H1 (cell line): ENCODE measurements around the gene THBS3. TPM values are rescaled to one million over a fixed set of nuclear protein-coding genes. Genes with fewer than 3 reads are reported as not detected.

Source experiments
- CTCF ChIA-PET: fragments of 300-600 bp; sonication (Branson Sonifier 250); formaldehyde crosslinking; loops from one replicate; lab custom pipeline; 2021; ENCODE audit not compliant: partially characterized antibody; lab: Charles Lee
- POLR2A ChIA-PET: fragments of 300-600 bp; sonication (Branson Sonifier 250); formaldehyde crosslinking; loops from one replicate; lab custom pipeline; 2021; ENCODE audit warnings: inconsistent platforms; ENCODE audit not compliant: partially characterized antibody; lab: Charles Lee
- DNase-seq, 2 experiments: peaks; one replicate each; pipeline versions ENCODE4 v3.0.0 to v3.0.0-alpha.2; 2010 to 2022; ENCODE audit warnings: low spot score in 2 of 2, low read depth in 1 of 2, mixed read lengths in 1 of 2
- FAIRE-seq: peaks from 2 replicates; lab custom pipeline; 2011; peaks lifted over from hg19 to GRCh38; lab: Jason Lieb, UNC
- H2AFZ ChIP-seq: 2 replicates; pipeline ENCODE4 v1.8.1; 2012; ENCODE audit warnings: low read length, inconsistent platforms
- H2AK5ac ChIP-seq: 2 replicates; pipeline ENCODE4 v1.6.1; 2013; ENCODE audit warnings: low read depth, low read length
- H2BK120ac ChIP-seq: replicated peaks from 2 replicates; pipeline ENCODE3; 2013; ENCODE audit warnings: low read depth, low read length, inconsistent platforms
- H2BK12ac ChIP-seq: 2 replicates; pipeline ENCODE4 v1.6.1; 2013; ENCODE audit warnings: low read depth, low read length
- H2BK15ac ChIP-seq: 2 replicates; pipeline ENCODE4 v1.6.1; 2013; ENCODE audit warnings: low read length
- H2BK20ac ChIP-seq: 2 replicates; pipeline ENCODE4 v1.6.1; 2013; ENCODE audit warnings: low read length
- H2BK5ac ChIP-seq: 2 replicates; pipeline ENCODE4 v1.6.1; 2013; ENCODE audit warnings: low read depth, low read length
- H3K14ac ChIP-seq: 2 replicates; pipeline ENCODE4 v1.6.1; 2013; ENCODE audit warnings: inconsistent platforms; ENCODE audit not compliant: insufficient read length
- H3K18ac ChIP-seq: 2 replicates; pipeline ENCODE4 v1.6.1; 2013; ENCODE audit warnings: low read length; ENCODE audit errors: extremely low read depth
- H3K23ac ChIP-seq: 2 replicates; pipeline ENCODE4 v1.6.1; 2013; ENCODE audit warnings: inconsistent platforms; ENCODE audit not compliant: insufficient read length
- H3K23me2 ChIP-seq: 2 replicates; pipeline ENCODE4 v1.6.1; 2013; ENCODE audit warnings: low read depth, low read length
- H3K27ac ChIP-seq: 2 replicates; pipeline ENCODE4 v1.6.1; 2011; ENCODE audit warnings: low read depth, low read length, inconsistent platforms
- H3K27me3 ChIP-seq, 4 experiments: replicated peaks in 1 of 4; 1 replicate in 1 of 4; 2 replicates in 3 of 4; pipeline versions ENCODE4 v1.6.1 to v1.8.1; 2011 to 2013; ENCODE audit warnings: low read length in 3 of 4, mild to moderate bottlenecking in 3 of 4, inconsistent platforms in 2 of 4, mixed read lengths in 2 of 4, moderate library complexity in 1 of 4; ENCODE audit not compliant: control insufficient read depth in 3 of 4, insufficient read depth in 3 of 4; ENCODE audit errors: extremely low read depth in 1 of 4
- H3K36me3 ChIP-seq, 4 experiments: 2 replicates each; pipeline versions ENCODE4 v1.6.1 to v1.8.1; 2011 to 2013; ENCODE audit warnings: mild to moderate bottlenecking in 4 of 4, low read length in 3 of 4, moderate library complexity in 2 of 4, control low read depth in 1 of 4, inconsistent platforms in 1 of 4; ENCODE audit not compliant: insufficient read depth in 4 of 4, control insufficient read depth in 2 of 4
- H3K4ac ChIP-seq: replicated peaks from 2 replicates; pipeline ENCODE3; 2013; ENCODE audit warnings: low read length, low read depth, mixed read lengths, inconsistent platforms; ENCODE audit not compliant: insufficient read length
- H3K4me1 ChIP-seq, 4 experiments: replicated peaks in 1 of 4; 1 replicate in 1 of 4; 2 replicates in 3 of 4; pipeline versions ENCODE4 v1.6.1 to v1.8.1; 2011 to 2013; ENCODE audit warnings: low read length in 3 of 4, inconsistent platforms in 2 of 4, mixed read lengths in 1 of 4; ENCODE audit not compliant: insufficient read depth in 4 of 4, control insufficient read depth in 3 of 4
- H3K4me2 ChIP-seq, 2 experiments: 2 replicates each; pipeline versions ENCODE4 v1.6.1 to v1.8.1; 2011 to 2013; ENCODE audit warnings: low read depth in 2 of 2, low read length in 2 of 2, control low read depth in 1 of 2, inconsistent platforms in 1 of 2, mild to moderate bottlenecking in 1 of 2; ENCODE audit not compliant: insufficient read depth in 1 of 2
- H3K4me3 ChIP-seq, 4 experiments: fragments of 200-600, 300-600 bp in 1 of 4; sonication (generic), shearing (Covaris generic), sonication (Bioruptor Twin) in 1 of 4; 2 replicates each; pipeline versions ENCODE4 v1.5.1 to v1.8.1; 2011 to 2016; ENCODE audit warnings: low read length in 4 of 4, low read depth in 3 of 4, control low read depth in 2 of 4, inconsistent platforms in 2 of 4, mild to moderate bottlenecking in 2 of 4, mixed read lengths in 1 of 4, moderate library complexity in 1 of 4; ENCODE audit not compliant: insufficient read depth in 2 of 4; ENCODE audit errors: extremely low read depth in 1 of 4
- H3K56ac ChIP-seq: replicated peaks from 2 replicates; pipeline ENCODE3; 2013; ENCODE audit warnings: low read depth, mild to moderate bottlenecking, mixed read lengths, low read length, inconsistent platforms; ENCODE audit not compliant: insufficient read length
- H3K79me1 ChIP-seq: 2 replicates; pipeline ENCODE4 v1.6.1; 2013; ENCODE audit warnings: low read depth, low read length, control low read depth
- H3K79me2 ChIP-seq, 2 experiments: 2 replicates each; pipeline versions ENCODE4 v1.6.1 to v1.8.1; 2012 to 2013; ENCODE audit warnings: low read length in 2 of 2, mild to moderate bottlenecking in 2 of 2, inconsistent platforms in 1 of 2; ENCODE audit not compliant: insufficient read depth in 2 of 2, control insufficient read depth in 1 of 2
- H3K9ac ChIP-seq, 4 experiments: replicated peaks in 1 of 4; 1 replicate in 1 of 4; 2 replicates in 3 of 4; pipeline versions ENCODE4 v1.6.1 to v1.8.1; 2011 to 2013; ENCODE audit warnings: low read depth in 3 of 4, low read length in 3 of 4, control low read depth in 2 of 4, mild to moderate bottlenecking in 2 of 4, moderate library complexity in 2 of 4, inconsistent platforms in 1 of 4; ENCODE audit errors: extremely low read depth in 1 of 4
- H3K9me3 ChIP-seq, 2 experiments: 2 replicates each; pipeline versions ENCODE4 v1.6.1 to v1.8.1; 2012 to 2013; ENCODE audit warnings: mild to moderate bottlenecking in 2 of 2, moderate library complexity in 2 of 2, control low read depth in 1 of 2, inconsistent platforms in 1 of 2, low read depth in 1 of 2, low read length in 1 of 2, mixed read lengths in 1 of 2; ENCODE audit not compliant: insufficient read depth in 2 of 2
- H4K20me1 ChIP-seq, 2 experiments: replicated peaks in 1 of 2; 2 replicates each; pipeline versions ENCODE3 to v1.8.1; 2011 to 2013; ENCODE audit warnings: inconsistent platforms in 2 of 2, low read length in 2 of 2, mild to moderate bottlenecking in 1 of 2; ENCODE audit not compliant: insufficient read depth in 2 of 2, control insufficient read depth in 1 of 2
- H4K5ac ChIP-seq: 2 replicates; pipeline ENCODE4 v1.6.1; 2013; ENCODE audit warnings: low read length, low read depth, mixed read lengths, inconsistent platforms; ENCODE audit not compliant: insufficient read length
- H4K8ac ChIP-seq: 2 replicates; pipeline ENCODE4 v1.8.0; 2013; ENCODE audit warnings: mild to moderate bottlenecking, moderate library complexity, low read length, inconsistent platforms; ENCODE audit not compliant: insufficient read depth; ENCODE audit errors: extremely low read depth
- H4K91ac ChIP-seq: replicated peaks from 2 replicates; pipeline ENCODE3; 2013; ENCODE audit warnings: low read length, mixed read lengths, inconsistent platforms; ENCODE audit not compliant: insufficient read length
- ASH2L ChIP-seq: fragments of 200-600, 300-600 bp; sonication (generic); IDR thresholded peaks from one replicate; pipeline ENCODE4 v1.7.1; 2017; ENCODE audit warnings: low read length
- CTCF ChIP-seq, 3 experiments: IDR thresholded peaks; 1 replicate in 2 of 3; 2 replicates in 1 of 3; pipeline versions ENCODE4 v1.5.1 to v1.6.1; 2011; ENCODE audit warnings: low read length in 3 of 3, mild to moderate bottlenecking in 3 of 3, inconsistent platforms in 2 of 3, low read depth in 1 of 3, moderate library complexity in 1 of 3; ENCODE audit not compliant: insufficient read depth in 1 of 3; ENCODE audit errors: control extremely low read depth in 1 of 3
- KDM1A ChIP-seq: fragments of 200-600, 300-600 bp; sonication (generic); IDR thresholded peaks from 2 replicates; pipeline ENCODE4 v1.7.1; 2016; ENCODE audit warnings: mild to moderate bottlenecking, low read length, borderline replicate concordance
- POLR2A ChIP-seq, 2 experiments: IDR thresholded peaks; 1 replicate in 1 of 2; 2 replicates in 1 of 2; pipeline ENCODE4 v1.6.1; 2011; ENCODE audit warnings: low read depth in 2 of 2, low read length in 2 of 2, mild to moderate bottlenecking in 2 of 2; ENCODE audit errors: control extremely low read depth in 1 of 2
- POLR2AphosphoS5 ChIP-seq: IDR thresholded peaks from 2 replicates; pipeline ENCODE4 v1.6.1; 2011; ENCODE audit warnings: low read depth, low read length
- SRF ChIP-seq: IDR thresholded peaks from 2 replicates; pipeline ENCODE4 v1.6.1; 2011; ENCODE audit warnings: mild to moderate bottlenecking, low read depth, low read length, moderate library complexity
- TBP ChIP-seq: IDR thresholded peaks from 2 replicates; pipeline ENCODE4 v1.6.1; 2011; ENCODE audit warnings: low read depth, low read length, improper control_type of control experiment
- WGBS, 2 experiments: shearing (Covaris generic) in 1 of 2; methylation state at CpG; one replicate each; pipeline versions ENCODE4 v1.1.6 to v1.1.7; 2013 to 2015; ENCODE audit warnings: low lambda C conversion rate in 2 of 2, mixed read lengths in 2 of 2, inconsistent platforms in 1 of 2, low coverage in 1 of 2, missing lambda C conversion rate in 1 of 2; ENCODE audit not compliant: insufficient replicate concordance in 2 of 2, insufficient coverage in 1 of 2, insufficient read length in 1 of 2; ENCODE audit errors: extremely low coverage in 1 of 2, missing lambda C conversion rate in 1 of 2; 5-methylcytosine and 5-hydroxymethylcytosine counted together
- polyA plus RNA-seq, 7 experiments: library from polyadenylated mRNA; depleted of rRNA in 3 of 7; stranded (reverse) in 5 of 7; unstranded in 2 of 7; fragments of >200 nt in 5 of 7; fragments of 200-250 nt in 2 of 7; gene quantifications; 1 replicate in 5 of 7; 2 replicates in 1 of 7; 4 replicates in 1 of 7; pipeline versions ENCODE4 v1.2.1 to v1.2.3, GENCODE V29; 2011 to 2013; ENCODE audit warnings: missing spikeins in 2 of 7, mixed read lengths in 2 of 7
- total RNA-seq: library from RNA; stranded (reverse); fragmentation: NEBNext Ultra II Directional; extraction: Animal tissue kit (Norgen Biotek cat#: 25700); gene quantifications from 2 replicates; pipeline ENCODE4 v1.2.1, GENCODE V29; 2021

THBS3 gene
- total and polyA plus RNA-seq, 2 of the 8 experiments (the other 6 are each of a cell fraction or from before 2014, with no cell fraction given) = 3.0 to 3.5 TPM

- FAIRE-seq = no peak
- Histone ChIP-seq H3K36me3 (peaks cover under 1 to 28% (median 17%) of the 10 kb centered on the region in 4 experiments; a peak in 7 of 8 replicates), H3K23ac (no peak overlapping the region), H2BK12ac (no peak overlapping the region), H4K5ac (no peak overlapping the region), H3K79me1 (no peaks in the 10 kb centered on the region), H2AFZ (no peak overlapping the region), H2BK15ac (no peak overlapping the region), H3K4me3 (no peak overlapping the region), H3K9ac (no peak overlapping the region), H2AK5ac (no peak overlapping the region), H3K4me1 (peaks cover 4 to 20% (median 11%) of the 10 kb centered on the region in 4 experiments), H3K27ac (no peak overlapping the region), H3K23me2 (no peaks in the 10 kb centered on the region; the same call in 1 of the 2 replicates), H4K8ac (no peak overlapping the region; the same call in 1 of the 2 replicates), H3K27me3 (no peaks in the 10 kb centered on the region), H2BK5ac (no peak overlapping the region), H3K56ac (no peak overlapping the region), H2BK20ac (no peak overlapping the region), H3K14ac (no peak overlapping the region), H3K9me3 (no peaks in the 10 kb centered on the region), H3K18ac (no peak overlapping the region), H3K4ac (no peak overlapping the region), H2BK120ac (no peak overlapping the region), H4K91ac (no peak overlapping the region), H3K79me2 (no peaks in the 10 kb centered on the region), H4K20me1 (peaks cover 0 to 5% of the 10 kb centered on the region in 2 experiments), H3K4me2 (no peak overlapping the region)
- DNase-seq = no peak
- ChIA-PET POLR2A (interaction anchor here (5.6 to 20.5 kb wide), 2 partner anchors 10 to 17 kb away, joined by 58 to 512 read pairs; partner anchors contain the start of genes KRTCAP2, MTX1, THBS3 and TRIM46), CTCF (interaction anchor here (0.9 to 6.1 kb wide), 4 partner anchors 9 to 122 kb away, joined by 3 to 38 read pairs (median 8); no protein-coding TSS in a partner anchor)
- TF ChIP-seq POLR2AphosphoS5 (no peak), KDM1A (no peak), CTCF (IDR thresholded peaks at IDR 0.05; ENCODE audit: control extremely low read depth in 1 of 3, insufficient read depth in 1 of 3, low read depth in 1 of 3, low read length in 3 of 3) (no peak), ASH2L (no peak), TBP (no peak), SRF (no peak), POLR2A (IDR thresholded peaks at IDR 0.05; ENCODE audit: control extremely low read depth in 1 of 2, low read depth in 2 of 2, low read length in 2 of 2) (no peak)
- 93% methylated on average over 16 of the region's 20 CpGs; no CpG with 5 or more reads in 1 of the 2 experiments for WGBS, 2 experiments
Observed at GRCh38 chr1:155183775-155184221, 23.9 kb downstream of the THBS3 start.
